Measurements from ENCODE around the gene CD55.
A peak's percentile ranks its signal among the peaks of the same experiment; 100 is the strongest.

Gene CD55

GRCh38 chr1:207362962-207363860 is 41.7 kb downstream of the CD55 start:
- peak in 1 of 2 donors; percentile 38 for DNase-seq

GRCh38 chr1:207363871-207364270 is 42.4 kb downstream of the CD55 start:
- no peak for DNase-seq

GRCh38 chr1:207364614-207365013 is 43.1 kb downstream of the CD55 start:
- DNase-seq = no peak

GRCh38 chr1:207365063-207365462 is 43.6 kb downstream of the CD55 start:
- no peak for DNase-seq

- no peak for DNase-seq
Observed at GRCh38 chr1:207366022-207366421, 44.5 kb downstream of the CD55 start.

GRCh38 chr1:207388721-207389120 is 67.2 kb downstream of the CD55 start:
- no peak for DNase-seq

GRCh38 chr1:207389728-207390464 is 68.4 kb downstream of the CD55 start:
- DNase-seq = no peak

GRCh38 chr1:207393610-207394009 is 72.1 kb downstream of the CD55 start:
- DNase-seq = no peak

- no peak for DNase-seq
Observed at GRCh38 chr1:207396168-207396746, 74.8 kb downstream of the CD55 start.

- DNase-seq = no peak
Observed at GRCh38 chr1:207397525-207397926, 76.0 kb downstream of the CD55 start.

- no peak for DNase-seq
Observed at GRCh38 chr1:207398986-207399385, 77.5 kb downstream of the CD55 start.

GRCh38 chr1:207401578-207401977 is 80.1 kb downstream of the CD55 start:
- no peak for DNase-seq

- no peak for DNase-seq
Observed at GRCh38 chr1:207402744-207403143, 81.3 kb downstream of the CD55 start.

GRCh38 chr1:207404849-207405525 is 83.5 kb downstream of the CD55 start:
- peak; percentile 29 to 75 for DNase-seq

GRCh38 chr1:207405814-207406213 is 84.3 kb downstream of the CD55 start:
- DNase-seq = no peak

- DNase-seq = peak in 1 of 2 donors; percentile 5
Observed at GRCh38 chr1:207407655-207408260, 86.3 kb downstream of the CD55 start.
